Measurements from ENCODE around the gene COQ5.
"Not testable (repeated sequence)": the region's sequence is repeated elsewhere in the genome, so short reads cannot be mapped to it uniquely, and the experiment has no call there.

The COQ5 gene

DNA sequence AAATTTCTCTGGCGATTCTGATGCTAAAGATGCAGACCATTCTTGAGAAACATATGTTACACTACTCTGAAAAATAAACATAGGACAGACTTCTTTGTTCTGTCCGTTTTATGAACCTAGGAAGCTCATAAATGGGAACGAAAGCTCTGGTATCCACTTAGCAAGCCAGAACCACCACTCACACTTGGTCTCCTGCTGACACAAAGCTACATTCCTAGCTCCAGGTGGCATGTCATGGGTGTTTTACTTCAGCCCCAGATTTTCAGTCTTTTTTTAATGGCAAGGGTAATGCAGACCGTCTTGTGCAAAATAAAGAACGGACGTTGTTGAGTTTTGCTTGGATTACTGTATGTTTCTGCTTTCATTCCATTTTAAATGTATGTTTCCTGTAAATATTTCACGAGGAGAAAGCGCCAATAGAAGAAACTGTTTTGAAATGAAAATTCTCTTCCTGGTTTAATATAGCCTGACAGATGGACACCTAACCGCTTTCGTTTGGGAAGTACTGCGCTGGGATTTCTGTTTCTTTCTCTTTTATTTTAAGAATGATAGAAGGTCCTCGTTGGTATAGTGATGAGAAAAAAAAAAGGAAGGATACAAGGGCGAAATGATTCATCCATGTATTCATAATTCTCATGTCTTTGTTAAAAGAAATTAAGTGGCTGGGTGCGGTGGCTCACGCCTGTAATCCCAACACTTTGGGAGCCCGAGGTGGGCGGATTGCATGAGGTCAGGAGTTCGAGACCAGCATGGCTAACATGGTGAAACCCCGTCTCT is 871 bp upstream of the COQ5 start:
- DNase-seq (ENCODE audit: low read depth, low spot score) = peak; percentile 55

DNA sequence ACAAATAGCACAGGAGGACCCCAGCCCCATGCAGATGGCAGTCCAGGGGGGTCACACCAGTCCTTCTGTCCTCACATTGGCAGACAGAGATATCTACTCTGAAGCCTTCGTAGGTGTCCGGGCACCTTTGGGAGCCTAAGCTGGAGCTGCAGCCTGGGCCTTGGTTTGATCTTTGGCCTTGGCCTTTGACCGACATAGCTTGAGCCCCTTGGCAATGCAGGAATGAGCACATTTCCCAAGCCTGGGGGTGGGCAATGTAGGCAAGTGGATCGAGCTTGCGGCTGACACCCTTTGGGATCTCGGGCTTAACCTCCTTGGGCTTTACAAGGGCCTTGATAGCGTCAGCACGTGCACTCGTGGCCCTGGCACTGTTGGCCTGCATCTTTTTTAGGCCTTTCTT is 6.4 kb downstream of the COQ5 start:
- DNase-seq (ENCODE audit: low read depth, low spot score) = no peak

GRCh38 chr12:120519324-120519723 is 9.6 kb downstream of the COQ5 start:
- DNase-seq (ENCODE audit: low read depth, low spot score) = not testable (repeated sequence)

DNA sequence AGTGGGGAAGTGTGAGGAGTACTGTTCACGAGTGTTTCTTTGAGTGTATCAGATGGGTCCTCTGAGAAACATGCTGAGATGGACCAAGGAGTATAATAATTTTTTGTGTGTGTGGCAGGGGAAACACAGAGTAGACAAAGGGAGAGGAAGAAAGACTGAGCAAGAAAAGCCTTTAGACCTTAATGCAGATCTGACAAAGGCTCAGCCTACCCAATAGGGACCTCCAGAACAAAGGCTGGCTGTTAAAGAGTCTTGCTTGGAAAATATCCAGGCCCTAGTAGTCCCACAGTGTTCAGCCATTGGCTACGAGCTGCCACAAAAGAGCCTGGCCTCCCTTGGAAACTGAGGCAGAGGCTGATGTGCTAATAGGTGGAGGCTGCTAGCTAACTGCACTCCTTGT is 13.5 kb downstream of the COQ5 start:
- DNase-seq (ENCODE audit: low read depth, low spot score) = no peak

GRCh38 chr12:120514002-120514401 is 15.0 kb downstream of the COQ5 start:
- DNase-seq (ENCODE audit: low read depth, low spot score) = no peak

DNA sequence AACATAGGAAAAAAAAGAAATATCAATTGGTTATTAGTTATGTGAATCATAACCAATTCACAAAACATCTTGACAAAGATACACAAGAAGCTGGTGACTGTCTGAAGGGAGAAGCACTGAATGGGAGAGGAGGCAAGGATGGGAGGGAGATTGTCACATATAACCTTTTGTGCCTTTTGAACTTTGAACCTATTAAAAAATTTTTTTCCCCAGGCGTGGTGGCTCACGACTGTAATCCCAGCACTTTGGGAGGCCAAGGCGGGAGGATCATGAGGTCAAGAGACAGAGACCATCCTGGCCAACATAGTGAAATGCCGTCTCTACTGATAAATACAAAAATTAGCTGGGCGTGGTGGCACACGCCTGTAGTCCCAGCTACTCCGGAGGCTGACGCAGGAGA is 20.4 kb downstream of the COQ5 start:
- no peak for DNase-seq (ENCODE audit: low read depth, low spot score)

- DNase-seq (ENCODE audit: low read depth, low spot score) = no peak
Measured at GRCh38 chr12:120504587-120504986, 24.4 kb downstream of the COQ5 start.

GRCh38 chr12:120500581-120500980 is 28.4 kb downstream of the COQ5 start:
- DNase-seq (ENCODE audit: low read depth, low spot score) = no peak

GRCh38 chr12:120498870-120499515 is 30.0 kb downstream of the COQ5 start:
- no peak for DNase-seq (ENCODE audit: low read depth, low spot score)

DNA sequence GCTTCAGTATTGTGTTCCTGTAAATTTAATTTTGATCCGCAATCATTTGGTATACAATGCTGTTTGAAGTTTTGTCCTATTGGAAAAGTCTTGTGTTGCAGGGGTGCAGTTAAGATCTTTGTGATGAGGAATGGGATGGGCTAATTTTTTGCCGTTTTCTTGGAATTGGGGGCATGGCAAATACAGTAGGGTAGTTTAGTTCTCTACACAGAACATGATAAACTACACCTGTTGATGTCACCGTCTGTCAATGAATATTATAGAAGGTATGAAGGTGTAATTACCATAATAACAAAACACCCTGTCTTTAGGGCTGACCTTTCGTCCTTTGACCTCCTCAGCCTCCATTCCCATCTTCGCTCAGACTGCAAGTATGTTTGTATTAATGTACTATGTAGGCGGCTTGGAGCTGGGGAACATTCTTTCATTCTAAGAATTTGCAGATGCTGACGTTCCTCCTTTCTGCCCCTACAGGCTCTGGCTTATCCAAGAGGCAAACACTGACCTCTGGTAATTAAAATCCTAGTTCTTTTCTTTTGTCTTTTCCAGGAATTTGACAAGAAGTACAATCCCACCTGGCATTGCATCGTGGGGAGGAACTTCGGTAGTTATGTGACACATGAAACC is 31.3 kb downstream of the COQ5 start:
- no peak for DNase-seq (ENCODE audit: low read depth, low spot score)

- peak; percentile 62 for DNase-seq (ENCODE audit: low read depth, low spot score)
Measured at GRCh38 chr12:120496413-120497340, 32.3 kb downstream of the COQ5 start.

- peak; percentile 99 for DNase-seq (ENCODE audit: low read depth, low spot score)
Measured at GRCh38 chr12:120495731-120496412, 33.1 kb downstream of the COQ5 start, which contains the start of gene DYNLL1. DYNLL1 (plus strand) TSS chr12:120496113; CDS start chr12:120496422, 309 bp downstream.

- DNase-seq (ENCODE audit: low read depth, low spot score) = no peak
Measured at GRCh38 chr12:120495186-120495730, 33.7 kb downstream of the COQ5 start.

- no peak for DNase-seq (ENCODE audit: low read depth, low spot score)
Measured at GRCh38 chr12:120490833-120491512, 38.0 kb downstream of the COQ5 start.

DNA sequence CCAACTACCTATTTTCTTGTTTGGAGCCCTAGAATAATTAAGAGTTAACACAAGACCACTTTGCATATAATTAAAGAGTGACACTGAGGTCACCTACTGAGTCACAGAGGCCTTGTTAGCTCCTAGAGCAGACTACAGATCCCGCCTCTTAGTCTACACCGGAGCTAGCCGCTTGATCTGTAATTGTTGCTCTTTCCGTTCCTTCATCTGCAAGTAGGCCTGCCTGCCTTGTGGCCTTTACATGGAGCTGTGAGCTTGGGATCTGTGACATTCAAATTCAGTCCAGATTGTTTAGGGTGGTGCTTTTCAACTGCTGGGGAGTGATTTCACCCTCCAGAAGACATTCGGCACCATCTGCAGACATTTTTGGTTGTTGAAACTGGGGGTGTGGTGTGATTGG is 38.6 kb downstream of the COQ5 start:
- DNase-seq (ENCODE audit: low read depth, low spot score) = no peak

DNA sequence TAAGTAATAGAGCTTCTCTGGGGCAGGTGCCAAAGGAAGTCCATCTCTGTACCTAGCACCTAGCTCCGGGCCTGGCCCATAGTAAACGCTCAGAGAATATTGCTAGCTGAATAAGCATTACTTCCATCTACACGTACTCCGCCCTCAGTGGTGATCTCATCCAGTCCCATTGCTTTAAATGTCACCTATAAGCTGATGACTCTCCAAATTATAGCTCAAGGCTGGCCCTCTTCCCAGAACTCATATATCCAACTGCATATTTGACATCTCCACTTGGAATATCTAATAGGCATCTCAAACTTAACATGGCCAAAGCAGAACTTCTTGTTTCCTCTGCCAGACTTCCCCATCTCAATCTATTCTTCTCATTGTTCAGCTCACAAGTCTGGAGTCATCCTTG is 39.9 kb downstream of the COQ5 start:
- DNase-seq (ENCODE audit: low read depth, low spot score) = no peak

GRCh38 chr12:120488057-120488640 is 40.8 kb downstream of the COQ5 start:
- DNase-seq (ENCODE audit: low read depth, low spot score) = no peak

GRCh38 chr12:120487552-120487951 is 41.4 kb downstream of the COQ5 start:
- DNase-seq (ENCODE audit: low read depth, low spot score) = not testable (repeated sequence)

GRCh38 chr12:120485961-120486881 is 42.7 kb downstream of the COQ5 start:
- DNase-seq (ENCODE audit: low read depth, low spot score) = no peak
